GM12872 (cell line): Measurements from ENCODE around the gene E2F1.

Experiments used
- TF ChIP-seq, protein P1 (sequence below): IDR thresholded peaks from 3 replicates; pipeline ENCODE4 v1.5.1; 2011; ENCODE audit warnings: low read depth, mild to moderate bottlenecking, low read length, moderate library complexity; ENCODE audit not compliant: insufficient read depth

The E2F1 gene

DNA sequence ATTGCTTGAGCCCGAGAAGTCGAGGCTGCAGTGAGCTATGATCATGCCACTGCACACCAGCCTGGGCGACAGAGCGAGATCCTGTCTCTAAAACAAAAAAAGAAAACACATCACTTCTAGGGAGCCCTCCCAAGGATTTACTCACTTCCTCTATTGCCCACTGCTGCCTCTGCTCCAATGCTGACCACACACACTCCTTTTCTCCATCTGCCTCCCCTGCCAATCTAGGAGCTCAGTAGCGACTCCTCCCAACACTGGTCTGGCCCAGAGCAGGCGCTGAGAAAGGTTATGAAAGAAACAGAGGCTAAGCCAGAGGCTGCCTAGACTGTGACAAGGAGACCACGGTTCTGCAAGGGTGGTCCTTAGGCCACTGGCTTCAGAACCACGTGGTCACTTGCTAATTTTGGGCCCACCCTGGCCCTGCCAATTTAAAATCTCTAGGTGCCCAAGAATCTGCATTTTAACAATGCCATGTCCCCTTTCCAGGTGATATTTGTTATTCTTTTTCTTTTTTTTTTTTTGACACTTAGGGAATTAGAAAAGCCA is 1.3 kb upstream of the E2F1 start:
- TF ChIP-seq, protein P1, sequence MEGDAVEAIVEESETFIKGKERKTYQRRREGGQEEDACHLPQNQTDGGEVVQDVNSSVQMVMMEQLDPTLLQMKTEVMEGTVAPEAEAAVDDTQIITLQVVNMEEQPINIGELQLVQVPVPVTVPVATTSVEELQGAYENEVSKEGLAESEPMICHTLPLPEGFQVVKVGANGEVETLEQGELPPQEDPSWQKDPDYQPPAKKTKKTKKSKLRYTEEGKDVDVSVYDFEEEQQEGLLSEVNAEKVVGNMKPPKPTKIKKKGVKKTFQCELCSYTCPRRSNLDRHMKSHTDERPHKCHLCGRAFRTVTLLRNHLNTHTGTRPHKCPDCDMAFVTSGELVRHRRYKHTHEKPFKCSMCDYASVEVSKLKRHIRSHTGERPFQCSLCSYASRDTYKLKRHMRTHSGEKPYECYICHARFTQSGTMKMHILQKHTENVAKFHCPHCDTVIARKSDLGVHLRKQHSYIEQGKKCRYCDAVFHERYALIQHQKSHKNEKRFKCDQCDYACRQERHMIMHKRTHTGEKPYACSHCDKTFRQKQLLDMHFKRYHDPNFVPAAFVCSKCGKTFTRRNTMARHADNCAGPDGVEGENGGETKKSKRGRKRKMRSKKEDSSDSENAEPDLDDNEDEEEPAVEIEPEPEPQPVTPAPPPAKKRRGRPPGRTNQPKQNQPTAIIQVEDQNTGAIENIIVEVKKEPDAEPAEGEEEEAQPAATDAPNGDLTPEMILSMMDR = no peak

DNA sequence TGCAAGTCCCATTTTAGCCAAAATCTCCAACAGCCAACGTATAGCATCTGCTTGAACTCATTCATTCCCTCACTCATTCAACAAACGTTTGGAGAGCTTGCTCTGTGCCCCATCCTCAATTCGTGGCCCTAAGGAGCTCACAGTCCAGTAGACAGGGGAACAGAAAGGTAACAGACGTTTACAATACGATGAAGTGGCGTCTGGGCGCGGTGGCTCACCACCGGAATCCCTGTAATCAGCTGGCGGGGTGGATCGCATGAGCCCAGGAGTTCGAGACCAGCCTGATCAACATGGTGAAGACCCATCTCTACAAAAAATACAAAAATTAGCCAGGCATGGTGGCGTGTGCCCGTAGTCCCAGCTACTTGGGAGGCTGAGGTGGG is 790 bp upstream of the E2F1 start:
- TF ChIP-seq, protein P1 = no peak

DNA sequence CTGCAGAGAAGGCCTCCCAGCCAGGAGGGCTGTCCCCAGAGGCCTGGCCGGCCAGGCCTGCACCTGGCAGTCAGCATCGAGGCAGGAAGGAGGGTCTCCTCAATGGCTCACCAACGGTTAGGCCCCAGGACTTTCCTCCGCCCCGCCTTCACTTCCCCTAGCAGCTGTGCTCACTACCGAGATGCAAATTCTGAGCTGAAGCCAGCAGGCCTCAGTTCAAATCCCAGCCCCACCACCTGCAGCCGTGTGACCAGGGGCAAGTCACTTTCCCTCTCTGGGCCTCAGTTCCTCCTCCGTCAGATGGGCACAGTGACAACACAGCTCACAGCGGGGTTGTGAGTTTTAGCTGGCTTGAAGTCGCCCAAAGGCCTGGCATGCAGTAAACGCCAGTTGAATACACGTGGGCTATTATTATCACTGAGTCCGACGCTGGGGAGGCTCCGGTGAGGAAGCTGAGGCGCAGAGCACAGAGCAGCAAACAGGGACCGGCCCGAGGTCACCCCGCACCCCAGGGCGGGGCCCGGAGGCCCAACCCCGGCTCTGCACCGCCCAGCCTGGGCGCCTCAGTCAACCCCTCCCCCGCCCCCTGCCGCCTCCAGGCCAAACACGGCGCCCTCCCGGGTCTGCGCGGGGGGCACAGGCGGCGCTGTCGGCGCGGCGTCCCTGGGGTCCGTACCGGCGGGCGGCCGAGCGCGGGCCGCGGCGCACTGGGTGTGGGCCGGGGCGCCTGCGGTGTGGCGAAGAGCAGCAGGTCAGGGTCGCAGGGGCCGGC is 671 bp downstream of the E2F1 start:
- TF ChIP-seq, protein P1 = no peak

DNA sequence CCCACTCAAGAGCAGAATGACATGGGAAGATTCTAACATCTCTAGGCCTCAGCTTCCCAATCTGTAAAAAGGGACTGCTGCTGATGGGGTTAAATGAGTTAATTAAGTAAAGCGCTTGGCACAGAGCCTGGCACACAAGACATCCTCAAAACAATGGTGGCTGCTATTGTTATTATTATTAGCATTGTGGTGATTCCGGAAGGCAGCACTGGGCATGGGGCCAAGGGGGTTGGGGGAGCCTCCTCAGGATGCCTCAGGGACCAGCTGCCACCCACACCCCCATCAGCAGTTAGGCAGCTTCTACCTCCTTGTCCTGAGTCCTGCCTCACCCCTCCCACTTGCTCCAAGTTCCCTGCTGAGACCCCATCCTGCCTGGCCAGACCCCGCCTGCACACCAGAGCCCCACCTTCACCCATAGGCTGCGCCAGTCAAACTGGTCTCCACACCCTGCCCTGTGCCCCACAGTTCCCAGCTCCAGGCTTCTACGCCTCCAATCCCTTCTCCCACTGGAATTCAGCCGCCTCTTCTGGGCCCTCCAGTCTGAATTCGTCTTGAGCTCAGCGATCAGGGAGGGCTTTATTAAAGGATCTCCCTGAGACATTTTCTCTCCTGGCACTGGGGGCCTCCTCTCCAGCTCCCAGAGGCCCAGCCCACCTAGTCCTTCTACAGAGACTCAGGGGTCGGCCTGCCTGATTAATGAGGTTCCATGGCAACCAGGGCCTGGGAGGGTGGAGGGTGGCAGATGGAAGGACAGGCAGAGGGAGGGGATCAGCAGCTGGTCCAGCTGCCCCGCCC is 1.5 kb downstream of the E2F1 start:
- TF ChIP-seq, protein P1 = no peak

DNA sequence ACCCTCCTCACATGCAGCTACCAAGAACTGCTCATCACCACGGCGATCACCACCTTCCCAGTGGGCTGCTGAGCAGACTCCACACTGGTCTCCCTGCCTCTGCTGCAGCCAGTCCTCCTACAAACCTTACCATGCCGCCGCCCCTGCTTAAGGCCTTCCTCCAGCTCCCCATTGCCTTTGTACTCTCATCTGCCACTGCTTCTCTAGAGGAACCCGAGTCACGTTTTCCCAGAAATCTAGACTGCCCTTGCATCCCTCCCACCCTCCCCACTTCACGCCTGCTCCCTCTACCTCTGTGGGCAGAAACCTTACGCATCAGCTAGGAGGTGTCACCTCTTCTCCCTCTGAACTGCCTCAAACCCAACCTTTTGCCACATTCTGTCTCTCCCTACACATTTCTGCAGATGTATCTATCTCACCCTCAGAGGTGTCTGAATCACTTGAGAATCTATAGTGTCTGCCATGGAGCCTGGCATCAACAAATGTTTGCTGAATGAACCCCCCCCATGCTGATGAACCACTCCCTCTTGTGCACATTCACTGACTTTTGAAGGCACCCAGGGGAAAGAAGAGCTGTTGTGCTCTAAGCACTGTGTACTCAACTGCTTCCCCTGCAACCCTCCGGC is 4.3 kb downstream of the E2F1 start:
- TF ChIP-seq, protein P1 = no peak

DNA sequence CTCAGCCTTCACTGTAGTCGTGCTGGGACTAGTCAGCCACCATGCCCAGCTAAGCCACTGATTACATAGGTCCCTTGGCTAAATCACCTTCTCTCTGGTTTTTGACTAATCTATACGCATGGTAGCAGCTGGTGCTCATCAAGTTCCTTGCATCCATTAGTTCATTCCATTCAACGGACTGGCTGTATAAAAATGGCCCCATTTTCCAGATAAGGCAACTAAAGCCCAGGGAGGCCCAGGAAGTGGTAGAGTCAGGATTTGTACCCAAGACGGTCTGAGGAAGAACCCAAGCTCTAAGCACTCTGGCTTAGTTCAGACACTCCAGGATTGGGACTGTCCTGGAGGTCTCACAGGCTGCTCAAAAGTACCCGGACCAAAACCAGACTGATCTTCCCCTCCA is 4.9 kb downstream of the E2F1 start:
- TF ChIP-seq, protein P1 = no peak

DNA sequence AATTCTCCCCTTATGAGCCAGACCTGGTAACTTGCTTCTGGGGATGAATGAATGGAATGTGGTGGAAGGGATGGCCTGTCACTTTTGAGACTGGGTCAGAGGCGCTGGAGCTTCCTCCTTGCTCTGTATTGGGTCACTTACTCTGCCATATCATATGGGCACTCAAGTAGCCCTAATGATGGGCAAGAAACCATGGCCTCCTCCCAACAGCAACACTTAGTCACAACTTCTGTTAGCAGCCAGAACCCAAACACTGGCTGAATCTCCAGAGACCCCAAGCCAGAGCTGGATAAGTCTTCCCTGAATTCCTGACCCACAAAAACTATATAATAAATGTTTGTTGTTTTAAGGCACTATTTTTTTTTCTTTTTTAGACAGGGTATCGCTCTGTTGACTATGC is 5.5 kb downstream of the E2F1 start:
- TF ChIP-seq, protein P1 = no peak
